ENCODE measurements around the gene MID1. TPM values are rescaled to one million over a fixed set of nuclear protein-coding genes. Genes with fewer than 3 reads are reported as not detected.

MID1 gene
- total and polyA plus RNA-seq, 2 donors from 2014 or later, result 5.3 to 54.1 TPM

GRCh38 chrX:10474913-10475568, 145.3 kb downstream of the MID1 start:
- H3K36me3 ChIP-seq (ENCODE audit: control insufficient read depth in 2 of 3, insufficient read depth in 3 of 3, low read length in 3 of 3), result no peaks in the 10 kb centered on the region
- H3K27me3 ChIP-seq (ENCODE audit: control insufficient read depth, insufficient read depth, low read length), result no peaks in the 10 kb centered on the region
- H3K9ac ChIP-seq (ENCODE audit: low read length in 3 of 3), result no peak overlapping the region
- no peak overlapping the region for H3K4me3 ChIP-seq (ENCODE audit: low read length in 3 of 3)
- no peak for TF ChIP-seq CTCF (IDR thresholded peaks at IDR 0.05; ENCODE audit: borderline replicate concordance, extremely low read depth, insufficient read depth)
- H3K27ac ChIP-seq (ENCODE audit: low read depth in 2 of 2, low read length in 2 of 2), result no peak overlapping the region
- no peak for FAIRE-seq
- peaks cover 0 to 3% (median 0%) of the 10 kb centered on the region in 3 donors for H3K4me1 ChIP-seq (ENCODE audit: control insufficient read depth in 2 of 3, insufficient read depth in 2 of 3, low read depth in 1 of 3, low read length in 3 of 3)
- no peak for DNase-seq
- intact Hi-C loops (cut with DNase I), result no loop called here
- H3K9me3 ChIP-seq (ENCODE audit: control insufficient read depth in 2 of 3, insufficient read depth in 1 of 3, low read length in 3 of 3), result no peaks in the 10 kb centered on the region

- Histone ChIP-seq H3K4me3 (ENCODE audit: low read length in 3 of 3) (no peak overlapping the region), H3K27me3 (ENCODE audit: control insufficient read depth, insufficient read depth, low read length) (no peaks in the 10 kb centered on the region), H3K4me1 (ENCODE audit: control insufficient read depth in 2 of 3, insufficient read depth in 2 of 3, low read depth in 1 of 3, low read length in 3 of 3) (peaks cover 0 to 3% (median 0%) of the 10 kb centered on the region in 3 donors), H3K9ac (ENCODE audit: low read length in 3 of 3) (no peak overlapping the region), H3K36me3 (ENCODE audit: control insufficient read depth in 2 of 3, insufficient read depth in 3 of 3, low read length in 3 of 3) (no peaks in the 10 kb centered on the region), H3K27ac (ENCODE audit: low read depth in 2 of 2, low read length in 2 of 2) (no peak overlapping the region), H3K9me3 (ENCODE audit: control insufficient read depth in 2 of 3, insufficient read depth in 1 of 3, low read length in 3 of 3) (no peaks in the 10 kb centered on the region)
- FAIRE-seq, result no peak
- intact Hi-C loops (cut with DNase I), result no loop called here
- no peak for DNase-seq
- no peak for TF ChIP-seq CTCF (IDR thresholded peaks at IDR 0.05; ENCODE audit: borderline replicate concordance, extremely low read depth, insufficient read depth)
Measured at GRCh38 chrX:10474510-10474909, 145.9 kb downstream of the MID1 start.

DNA sequence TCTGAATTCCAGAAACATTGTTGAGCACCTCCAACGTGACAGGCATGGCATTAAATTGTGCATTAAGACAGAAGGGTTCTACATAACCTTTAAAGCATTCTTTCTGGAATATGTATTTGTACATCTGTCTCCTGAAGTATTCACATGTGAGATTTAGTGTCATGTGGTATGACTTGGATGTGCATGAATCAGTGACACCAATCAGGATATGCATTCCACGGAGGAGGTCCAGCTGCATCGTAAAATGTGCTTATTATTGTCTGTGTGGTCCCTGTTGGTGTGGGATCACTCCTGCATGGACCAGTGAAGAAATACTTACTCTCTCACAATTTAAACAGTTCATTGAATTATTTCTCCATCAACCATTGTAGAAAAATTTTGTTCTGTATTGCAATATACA, 149.0 kb downstream of the MID1 start:
- H3K27me3 ChIP-seq (ENCODE audit: control insufficient read depth, insufficient read depth, low read length), result no peaks in the 10 kb centered on the region
- H3K9me3 ChIP-seq (ENCODE audit: control insufficient read depth in 2 of 3, insufficient read depth in 1 of 3, low read length in 3 of 3), result no peaks in the 10 kb centered on the region
- no peaks in the 10 kb centered on the region for H3K36me3 ChIP-seq (ENCODE audit: control insufficient read depth in 2 of 3, insufficient read depth in 3 of 3, low read length in 3 of 3)
- H3K9ac ChIP-seq (ENCODE audit: low read length in 3 of 3), result no peak overlapping the region
- no peak for TF ChIP-seq CTCF (IDR thresholded peaks at IDR 0.05; ENCODE audit: borderline replicate concordance, extremely low read depth, insufficient read depth)
- intact Hi-C loops (cut with DNase I), result no loop called here
- FAIRE-seq (no peak), DNase-seq (no peak)
- H3K27ac ChIP-seq (ENCODE audit: low read depth in 2 of 2, low read length in 2 of 2), result no peak overlapping the region
- no peak overlapping the region for H3K4me3 ChIP-seq (ENCODE audit: low read length in 3 of 3)
- peaks cover 0 to 3% (median 0%) of the 10 kb centered on the region in 3 donors for H3K4me1 ChIP-seq (ENCODE audit: control insufficient read depth in 2 of 3, insufficient read depth in 2 of 3, low read depth in 1 of 3, low read length in 3 of 3)

- H3K4me1 ChIP-seq (ENCODE audit: control insufficient read depth in 2 of 3, insufficient read depth in 2 of 3, low read depth in 1 of 3, low read length in 3 of 3), result peaks cover 0 to 3% (median 0%) of the 10 kb centered on the region in 3 donors
- no peak for DNase-seq
- intact Hi-C loops (cut with DNase I), result no loop called here
- H3K27me3 ChIP-seq (ENCODE audit: control insufficient read depth, insufficient read depth, low read length), result no peaks in the 10 kb centered on the region
- H3K9ac ChIP-seq (ENCODE audit: low read length in 3 of 3), result no peak overlapping the region
- H3K9me3 ChIP-seq (ENCODE audit: control insufficient read depth in 2 of 3, insufficient read depth in 1 of 3, low read length in 3 of 3), result no peaks in the 10 kb centered on the region
- FAIRE-seq, result no peak
- H3K27ac ChIP-seq (ENCODE audit: low read depth in 2 of 2, low read length in 2 of 2), result no peak overlapping the region
- no peak for TF ChIP-seq CTCF (IDR thresholded peaks at IDR 0.05; ENCODE audit: borderline replicate concordance, extremely low read depth, insufficient read depth)
- H3K4me3 ChIP-seq (ENCODE audit: low read length in 3 of 3), result no peak overlapping the region
- no peaks in the 10 kb centered on the region for H3K36me3 ChIP-seq (ENCODE audit: control insufficient read depth in 2 of 3, insufficient read depth in 3 of 3, low read length in 3 of 3)
Measured at GRCh38 chrX:10470009-10470408, 150.4 kb downstream of the MID1 start.
